GM10266 (cell line): ENCODE measurements around the gene COG6.

Experiments
- DNase-seq: peaks from one replicate; pipeline ENCODE4 v3.0.0; 2012; ENCODE audit errors: extremely low spot score
- CTCF ChIP-seq: IDR thresholded peaks from 2 replicates; pipeline ENCODE4 v1.5.1; 2012; ENCODE audit warnings: mild to moderate bottlenecking, low read depth; ENCODE audit not compliant: control insufficient read depth, insufficient read depth; ENCODE audit errors: missing control alignments

The COG6 gene

GRCh38 chr13:39788102-39788501 is 132.6 kb downstream of the COG6 start:
- TF ChIP-seq CTCF, result no peak
- no peak for DNase-seq

GRCh38 chr13:39789451-39789850 is 134.0 kb downstream of the COG6 start:
- no peak for DNase-seq
- no peak for TF ChIP-seq CTCF
